AG09319 (cell line): ENCODE results near the gene BPIFB6.

ENCODE experiments used
- DNase-seq: peaks from one replicate; pipeline ENCODE4 v3.0.0-alpha.2; 2010; ENCODE audit warnings: low read depth; ENCODE audit errors: extremely low read depth
- CTCF ChIP-seq: IDR thresholded peaks from 2 replicates; pipeline ENCODE4 v1.5.1; 2011; ENCODE audit warnings: low read depth, mild to moderate bottlenecking, inconsistent platforms, low read length, moderate library complexity

Gene BPIFB6

DNA sequence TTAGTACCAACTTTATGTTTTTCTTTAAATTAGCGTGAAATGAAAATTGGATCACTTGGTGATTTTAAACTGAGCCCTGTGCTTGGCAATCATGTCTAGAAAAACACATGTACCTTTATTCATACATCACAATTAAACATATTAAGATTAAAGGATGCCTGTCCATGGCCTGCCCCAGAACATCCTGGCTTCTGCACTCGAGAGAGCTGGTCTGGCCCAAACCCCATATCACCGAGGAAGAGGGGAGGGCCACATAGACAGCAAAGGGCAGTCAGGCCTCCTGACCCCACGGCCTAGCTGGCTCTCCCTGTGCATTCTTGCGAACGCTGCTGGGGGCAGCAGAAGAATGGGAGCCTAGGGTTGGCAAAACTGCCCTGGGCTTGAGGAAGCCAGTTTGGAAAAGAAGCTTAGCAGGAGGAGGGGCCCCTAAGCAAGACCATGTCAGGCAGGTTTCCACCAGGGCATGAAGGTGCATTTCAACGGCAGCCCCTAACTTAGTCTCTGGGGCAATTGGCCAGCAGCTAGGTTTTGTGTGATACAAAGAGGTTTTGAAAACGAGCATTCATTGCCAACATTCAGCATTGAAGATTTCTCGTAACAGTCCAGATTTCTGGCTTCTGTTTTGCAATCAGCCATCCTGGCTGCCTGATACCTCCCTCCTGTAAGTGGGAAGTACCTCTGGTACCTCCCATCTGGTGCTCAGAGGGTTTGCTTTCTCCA is 30.8 kb downstream of the BPIFB6 start:
- no peak for TF ChIP-seq CTCF
- DNase-seq, result no peak

GRCh38 chr20:33062825-33063149 is 31.3 kb downstream of the BPIFB6 start:
- no peak for TF ChIP-seq CTCF

GRCh38 chr20:33063271-33063670 is 31.8 kb downstream of the BPIFB6 start:
- no peak for TF ChIP-seq CTCF
- no peak for DNase-seq

More at GRCh38 chr20:33062825-33063149, 31.3 kb downstream of the BPIFB6 start:
- DNase-seq, result no peak

GRCh38 chr20:33064572-33065287 is 33.3 kb downstream of the BPIFB6 start:
- no peak for TF ChIP-seq CTCF
- DNase-seq, result no peak

DNA sequence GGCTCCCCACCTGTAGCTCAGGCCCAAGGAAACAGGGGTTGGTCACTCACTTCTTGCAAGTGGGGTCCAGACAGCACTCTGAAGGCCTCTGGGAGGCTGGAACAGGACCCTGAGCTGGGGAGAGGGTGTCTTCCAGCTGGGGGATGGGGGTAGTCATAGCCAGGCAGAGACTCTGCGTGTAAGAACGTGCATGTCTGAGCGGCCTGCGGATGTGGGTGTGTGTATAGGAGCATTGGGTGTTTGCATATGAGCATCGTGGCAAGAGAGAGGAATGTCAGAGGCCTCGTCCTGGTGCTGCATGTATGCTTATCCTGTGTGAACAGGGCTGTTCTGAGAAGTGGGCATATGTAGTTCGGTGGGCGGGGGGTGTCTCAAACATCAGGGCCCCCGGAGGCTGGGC is 34.3 kb downstream of the BPIFB6 start:
- no peak for DNase-seq
- no peak for TF ChIP-seq CTCF

DNA sequence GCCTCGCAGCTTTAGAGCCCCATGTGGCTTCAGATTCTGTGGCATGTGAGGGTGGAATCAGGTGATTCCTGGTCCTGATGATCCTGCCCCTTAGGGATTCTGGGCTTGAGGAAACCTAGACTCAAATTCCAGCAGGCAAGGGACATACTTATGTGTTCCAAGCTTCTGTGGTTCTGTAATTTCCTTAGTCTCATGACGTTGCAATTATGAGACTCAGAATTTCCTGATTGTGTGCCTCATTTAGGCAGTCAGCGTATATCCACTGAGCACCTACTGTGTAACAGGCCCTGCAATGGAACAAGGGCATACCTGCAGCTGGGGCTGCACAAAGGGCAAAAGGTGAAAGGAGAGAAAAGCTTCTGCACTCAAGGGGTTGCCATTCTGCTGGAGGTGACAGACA is 36.4 kb downstream of the BPIFB6 start:
- DNase-seq, result no peak
- no peak for TF ChIP-seq CTCF

DNA sequence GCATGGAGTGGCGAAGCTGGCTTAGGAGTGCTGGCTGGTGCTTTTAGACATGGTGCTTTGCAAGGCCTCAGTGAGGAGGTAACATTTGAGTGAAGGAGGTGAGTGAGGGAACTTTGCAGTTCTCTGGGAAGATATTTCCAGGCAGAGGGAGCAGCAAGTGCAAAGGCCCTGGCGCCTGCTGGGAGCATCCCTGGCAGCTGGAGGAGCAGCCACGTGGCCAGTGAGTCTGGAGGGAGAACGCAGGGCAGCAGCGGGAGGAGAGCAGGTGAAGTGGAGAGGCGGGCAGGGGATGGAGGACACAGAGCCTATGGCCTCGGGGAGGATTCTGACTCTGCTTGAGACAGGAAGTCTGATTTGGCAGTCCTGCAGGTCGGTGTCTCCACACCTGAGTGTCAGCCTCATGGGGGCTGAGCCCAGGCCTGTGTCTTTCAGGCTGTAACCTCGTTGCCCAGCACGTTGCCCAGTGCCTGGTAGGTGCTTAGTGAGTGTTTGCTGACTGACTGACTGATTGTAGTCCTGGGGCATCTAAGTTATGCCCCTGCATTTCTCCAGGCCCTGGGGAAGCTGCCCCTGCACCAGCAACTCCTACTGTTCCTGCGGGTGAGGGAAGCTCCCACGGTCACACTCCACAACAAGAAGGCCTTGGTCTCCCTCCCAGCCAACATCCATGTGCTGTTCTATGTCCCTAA is 36.9 kb downstream of the BPIFB6 start:
- no peak for DNase-seq
- TF ChIP-seq CTCF, result no peak
